D721Med (cell line): Measurements from ENCODE around the gene LIPA.
"Not testable (repeated sequence)": the region's sequence is repeated elsewhere in the genome, so short reads cannot be mapped to it uniquely, and the experiment has no call there.

Experiments
- DNase-seq: peaks from one replicate; pipeline ENCODE4 v3.0.0; 2011; ENCODE audit warnings: low spot score; ENCODE audit not compliant: insufficient read length
- FAIRE-seq: peaks from 2 replicates; lab custom pipeline; 2011; peaks lifted over from hg19 to GRCh38; lab: Jason Lieb, UNC
- TF ChIP-seq, protein P1 (sequence below): IDR thresholded peaks from 2 replicates; pipeline ENCODE4 v1.5.1; 2012; ENCODE audit warnings: mild to moderate bottlenecking, control low read depth; ENCODE audit not compliant: insufficient read depth; ENCODE audit errors: missing control alignments

Gene LIPA

DNA sequence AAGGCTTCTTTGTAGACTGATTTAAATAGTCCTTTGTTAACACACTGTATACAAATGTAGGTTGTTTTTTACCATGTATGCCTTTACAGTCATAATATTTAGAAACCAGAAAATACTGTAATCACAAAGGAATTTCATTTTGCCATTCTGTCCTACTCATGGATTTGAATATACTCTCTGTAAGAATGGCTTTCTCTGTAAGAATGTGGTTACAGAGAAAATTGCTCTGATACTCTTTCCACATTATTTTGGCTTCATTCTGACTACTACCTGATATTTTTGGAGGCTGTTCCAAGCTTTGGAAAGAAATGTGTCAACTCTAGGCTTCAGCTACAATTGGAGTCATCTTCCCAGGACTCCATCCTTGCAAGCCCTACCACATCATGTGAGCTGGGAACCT is 68.0 kb downstream of the LIPA start:
- TF ChIP-seq, protein P1, sequence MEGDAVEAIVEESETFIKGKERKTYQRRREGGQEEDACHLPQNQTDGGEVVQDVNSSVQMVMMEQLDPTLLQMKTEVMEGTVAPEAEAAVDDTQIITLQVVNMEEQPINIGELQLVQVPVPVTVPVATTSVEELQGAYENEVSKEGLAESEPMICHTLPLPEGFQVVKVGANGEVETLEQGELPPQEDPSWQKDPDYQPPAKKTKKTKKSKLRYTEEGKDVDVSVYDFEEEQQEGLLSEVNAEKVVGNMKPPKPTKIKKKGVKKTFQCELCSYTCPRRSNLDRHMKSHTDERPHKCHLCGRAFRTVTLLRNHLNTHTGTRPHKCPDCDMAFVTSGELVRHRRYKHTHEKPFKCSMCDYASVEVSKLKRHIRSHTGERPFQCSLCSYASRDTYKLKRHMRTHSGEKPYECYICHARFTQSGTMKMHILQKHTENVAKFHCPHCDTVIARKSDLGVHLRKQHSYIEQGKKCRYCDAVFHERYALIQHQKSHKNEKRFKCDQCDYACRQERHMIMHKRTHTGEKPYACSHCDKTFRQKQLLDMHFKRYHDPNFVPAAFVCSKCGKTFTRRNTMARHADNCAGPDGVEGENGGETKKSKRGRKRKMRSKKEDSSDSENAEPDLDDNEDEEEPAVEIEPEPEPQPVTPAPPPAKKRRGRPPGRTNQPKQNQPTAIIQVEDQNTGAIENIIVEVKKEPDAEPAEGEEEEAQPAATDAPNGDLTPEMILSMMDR = no peak
- DNase-seq (no peak), FAIRE-seq (no peak)

DNA sequence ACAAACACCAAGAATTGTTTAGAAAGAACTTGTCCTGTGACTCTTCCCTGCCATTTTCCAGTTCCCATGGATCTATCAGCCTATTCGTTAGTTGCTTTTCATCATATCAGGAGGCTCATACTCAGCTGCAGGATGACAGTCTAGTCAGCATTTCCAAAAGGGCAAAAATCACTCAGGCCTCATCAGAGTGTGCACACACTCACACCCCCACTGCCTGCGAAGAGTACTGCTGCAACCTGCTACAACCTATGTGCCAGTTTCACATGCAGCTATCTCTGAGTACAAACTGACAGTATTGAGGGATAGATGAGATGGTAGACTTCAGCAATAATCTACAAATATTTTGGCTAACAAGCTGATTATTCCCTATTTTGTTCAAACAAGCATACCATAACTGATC is 68.7 kb downstream of the LIPA start:
- no peak for DNase-seq
- TF ChIP-seq, protein P1 = no peak
- no peak for FAIRE-seq

DNA sequence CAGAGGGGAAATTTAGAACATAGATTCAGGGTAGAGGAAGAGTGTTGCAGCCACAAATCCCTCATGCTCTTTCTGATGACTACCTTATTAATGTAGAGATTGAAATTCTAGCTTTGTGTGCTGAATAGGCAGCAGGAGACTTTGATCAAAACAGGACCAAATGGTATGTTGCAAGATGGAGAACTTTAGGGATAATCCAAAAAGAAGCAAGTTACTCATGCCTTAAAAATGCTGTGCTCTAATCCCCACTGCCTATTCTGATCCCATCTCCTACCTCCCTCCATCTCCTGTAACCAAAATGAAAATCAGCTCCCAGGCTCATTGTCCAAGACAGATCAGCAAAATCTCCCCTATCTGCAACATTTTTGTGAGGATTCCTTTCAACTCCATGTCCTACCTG is 75.8 kb downstream of the LIPA start:
- FAIRE-seq = no peak
- DNase-seq = no peak
- TF ChIP-seq, protein P1 = no peak

DNA sequence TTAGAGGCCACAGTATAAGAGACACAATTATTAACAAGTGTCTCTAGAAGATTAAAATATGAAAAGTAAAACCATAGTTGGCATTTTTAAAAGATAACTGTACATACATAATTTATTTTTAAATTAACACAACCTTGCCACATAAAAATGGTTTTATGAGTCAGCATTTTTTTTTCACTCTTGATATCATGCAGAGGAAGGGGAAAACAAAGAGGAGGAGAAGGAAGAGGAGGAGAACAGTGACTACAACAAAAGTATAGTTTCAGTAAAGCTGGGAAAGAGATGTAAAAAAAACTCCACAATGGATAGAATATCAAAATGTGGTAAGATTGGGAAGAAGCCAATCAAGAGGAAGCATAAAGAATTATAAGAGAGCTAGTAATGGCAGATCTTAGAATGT is 78.5 kb downstream of the LIPA start:
- DNase-seq (no peak), FAIRE-seq (no peak)

DNA sequence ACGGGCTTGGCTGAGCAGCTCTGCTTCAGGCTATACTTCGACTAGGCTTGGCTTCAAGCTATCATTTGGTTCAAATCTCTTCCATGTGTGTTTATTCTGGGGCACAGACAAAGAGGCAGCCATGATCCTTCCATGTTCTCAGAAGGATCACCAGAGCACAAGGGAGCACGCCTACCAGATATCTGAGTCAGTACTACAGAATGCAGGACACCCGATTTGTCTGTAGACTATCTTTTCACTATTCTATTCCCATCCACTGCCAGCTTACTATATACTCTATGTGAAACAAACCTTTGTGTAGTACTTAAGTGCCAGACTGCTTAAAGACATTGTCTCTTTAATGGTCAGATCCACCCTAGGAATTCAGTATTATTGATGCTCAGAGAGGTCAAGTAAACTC is 79.6 kb downstream of the LIPA start:
- no peak for FAIRE-seq
- TF ChIP-seq, protein P1 = no peak
- no peak for DNase-seq

More for the DNA sequence above, 78.5 kb downstream of the LIPA start:
- TF ChIP-seq, protein P1 = no peak

DNA sequence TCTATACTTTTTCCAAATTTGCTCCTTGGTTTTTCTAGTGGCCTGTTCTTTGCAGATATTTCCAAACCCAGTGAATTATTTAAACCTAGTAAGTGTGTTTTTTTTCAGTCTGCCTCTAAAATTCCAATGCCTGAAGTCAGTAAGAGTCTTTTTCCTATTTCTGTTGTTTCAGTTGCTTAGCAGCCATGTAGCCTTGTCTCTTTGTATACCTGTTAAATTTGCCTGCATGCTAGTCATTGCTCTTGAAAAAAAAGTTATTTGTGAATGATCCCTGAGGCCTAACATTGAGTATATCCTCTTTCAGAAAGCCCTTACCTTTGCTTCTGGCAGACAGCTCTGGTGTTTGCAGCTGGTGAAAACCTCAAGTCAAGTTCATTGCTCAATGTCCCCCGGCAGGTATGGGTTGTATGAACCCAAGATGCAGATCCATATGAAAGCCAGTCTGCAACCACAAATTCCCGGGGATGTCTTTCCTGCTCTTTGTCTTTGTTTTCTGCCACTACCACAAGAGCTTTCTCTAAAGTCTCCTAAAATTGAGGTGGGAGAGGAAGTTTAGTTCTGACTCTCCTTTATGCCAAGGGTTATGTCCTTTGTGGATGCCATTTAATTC is 80.2 kb downstream of the LIPA start:
- no peak for DNase-seq
- FAIRE-seq = no peak
- TF ChIP-seq, protein P1 = no peak

DNA sequence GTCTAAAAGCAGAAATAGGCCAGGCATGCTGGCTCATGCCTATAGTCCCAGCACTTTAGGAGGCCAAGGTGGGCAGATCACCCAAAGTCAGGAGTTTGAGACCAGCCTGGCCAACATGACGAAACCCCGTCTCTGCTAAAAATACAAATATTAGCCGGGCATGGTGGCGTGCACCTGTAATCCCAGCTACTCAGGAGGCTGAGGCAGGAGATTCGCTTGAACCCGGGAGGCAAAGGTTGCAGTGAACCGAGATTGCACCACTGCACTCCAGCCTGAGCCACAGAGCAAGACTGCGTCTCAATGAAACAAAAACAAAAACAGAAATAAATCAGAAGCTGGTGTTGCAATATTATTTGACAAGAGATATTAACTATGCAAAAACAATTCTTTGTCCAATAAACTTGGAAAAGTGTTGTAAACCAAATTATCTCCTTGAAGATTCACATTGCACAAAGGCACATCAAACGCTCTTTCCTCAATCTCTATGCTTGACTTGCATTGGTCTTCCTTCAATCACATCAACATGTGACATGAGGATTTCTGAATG is 83.1 kb downstream of the LIPA start:
- not testable (repeated sequence) for DNase-seq, FAIRE-seq
